Fibroblast of the aortic adventitia (primary cell): ENCODE measurements around the gene SLC27A1. TPM values are rescaled to one million over a fixed set of nuclear protein-coding genes. Genes with fewer than 3 reads are reported as not detected.

Experiments
- DNase-seq: peaks from one replicate; pipeline ENCODE4 v3.0.0-alpha.2; 2010; ENCODE audit warnings: low read depth
- H3K4me3 ChIP-seq: 2 replicates; pipeline ENCODE4 v1.5.1; 2011; ENCODE audit warnings: low read depth, mild to moderate bottlenecking, control low read depth, low read length, moderate library complexity
- total RNA-seq: library from RNA; depleted of rRNA; stranded (reverse); fragments of >200 nt; gene quantifications from 2 replicates; pipeline ENCODE4 v1.2.3, GENCODE V29; 2012; ENCODE audit warnings: low replicate concordance
- TF ChIP-seq, protein P1 (sequence below): IDR thresholded peaks from 2 replicates; pipeline ENCODE4 v1.5.1; 2011; ENCODE audit warnings: mild to moderate bottlenecking, low read length, control low read depth, inconsistent platforms; ENCODE audit not compliant: insufficient read depth

The SLC27A1 gene
- total RNA-seq, 1 donor, result 11.4 TPM

DNA sequence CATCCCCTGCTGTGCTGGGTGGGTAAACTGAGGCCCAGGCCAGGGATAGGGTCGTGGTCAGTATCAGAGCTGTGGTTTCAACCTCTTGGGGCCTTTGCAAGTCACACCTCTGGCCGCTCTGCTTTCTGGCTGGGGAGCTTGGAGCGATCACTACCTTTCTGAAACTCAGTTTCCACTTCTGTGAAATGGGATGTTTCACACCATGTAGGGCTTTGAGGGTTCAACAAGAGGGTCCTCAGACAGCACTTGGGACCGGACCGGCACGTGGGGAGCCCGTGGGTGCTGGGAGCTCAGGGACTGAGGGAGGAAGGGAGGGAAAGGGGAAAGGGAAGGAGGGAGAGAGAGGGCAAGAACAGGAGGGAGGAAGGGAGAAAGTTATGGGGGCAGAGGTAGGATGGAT lies 62.2 kb downstream of the SLC27A1 start:
- H3K4me3 ChIP-seq, result no peak overlapping the region
- TF ChIP-seq, protein P1, sequence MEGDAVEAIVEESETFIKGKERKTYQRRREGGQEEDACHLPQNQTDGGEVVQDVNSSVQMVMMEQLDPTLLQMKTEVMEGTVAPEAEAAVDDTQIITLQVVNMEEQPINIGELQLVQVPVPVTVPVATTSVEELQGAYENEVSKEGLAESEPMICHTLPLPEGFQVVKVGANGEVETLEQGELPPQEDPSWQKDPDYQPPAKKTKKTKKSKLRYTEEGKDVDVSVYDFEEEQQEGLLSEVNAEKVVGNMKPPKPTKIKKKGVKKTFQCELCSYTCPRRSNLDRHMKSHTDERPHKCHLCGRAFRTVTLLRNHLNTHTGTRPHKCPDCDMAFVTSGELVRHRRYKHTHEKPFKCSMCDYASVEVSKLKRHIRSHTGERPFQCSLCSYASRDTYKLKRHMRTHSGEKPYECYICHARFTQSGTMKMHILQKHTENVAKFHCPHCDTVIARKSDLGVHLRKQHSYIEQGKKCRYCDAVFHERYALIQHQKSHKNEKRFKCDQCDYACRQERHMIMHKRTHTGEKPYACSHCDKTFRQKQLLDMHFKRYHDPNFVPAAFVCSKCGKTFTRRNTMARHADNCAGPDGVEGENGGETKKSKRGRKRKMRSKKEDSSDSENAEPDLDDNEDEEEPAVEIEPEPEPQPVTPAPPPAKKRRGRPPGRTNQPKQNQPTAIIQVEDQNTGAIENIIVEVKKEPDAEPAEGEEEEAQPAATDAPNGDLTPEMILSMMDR, result no peak
- DNase-seq, result no peak

DNA sequence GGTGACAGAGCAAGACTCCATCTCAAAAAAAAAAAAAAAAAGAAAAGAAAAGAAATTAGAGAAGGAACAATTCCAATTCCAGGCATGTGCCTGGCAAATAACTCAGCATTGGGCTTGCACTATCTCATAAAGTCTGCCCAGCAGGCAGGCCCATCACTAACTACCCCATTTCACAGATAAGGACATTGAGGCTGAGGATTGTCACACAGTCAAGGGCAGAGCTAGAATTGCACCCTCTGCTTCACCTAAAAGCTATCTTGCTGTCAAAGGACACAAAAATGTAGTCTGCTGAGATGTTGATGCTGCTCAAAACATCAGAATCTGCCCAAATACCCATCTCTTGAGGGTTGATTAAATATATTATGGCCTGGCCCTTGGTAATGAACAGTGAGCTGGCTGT lies 64.4 kb downstream of the SLC27A1 start:
- TF ChIP-seq, protein P1, result no peak
- no peak overlapping the region for H3K4me3 ChIP-seq
- no peak for DNase-seq

DNA sequence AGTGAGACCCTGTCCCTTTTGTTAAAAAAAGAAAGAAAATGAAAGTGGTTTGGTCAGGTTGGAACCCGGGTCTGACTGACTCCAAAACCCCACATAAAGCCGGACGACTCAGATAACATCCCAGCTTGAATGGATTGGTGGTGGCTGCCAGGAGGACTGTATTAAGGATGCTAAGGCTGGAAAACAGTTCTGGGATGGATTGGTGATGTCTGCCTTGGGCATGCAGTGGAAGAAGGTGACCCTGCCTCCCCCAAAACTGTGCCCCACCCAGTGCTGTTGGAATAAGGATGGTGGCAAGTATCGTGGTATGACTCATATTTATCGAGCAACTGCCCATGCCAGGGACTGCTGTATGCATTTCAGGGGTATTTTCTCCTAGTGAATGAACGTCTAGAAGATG lies 66.6 kb downstream of the SLC27A1 start:
- DNase-seq, result no peak
- H3K4me3 ChIP-seq, result no peak overlapping the region
- TF ChIP-seq, protein P1, result no peak

DNA sequence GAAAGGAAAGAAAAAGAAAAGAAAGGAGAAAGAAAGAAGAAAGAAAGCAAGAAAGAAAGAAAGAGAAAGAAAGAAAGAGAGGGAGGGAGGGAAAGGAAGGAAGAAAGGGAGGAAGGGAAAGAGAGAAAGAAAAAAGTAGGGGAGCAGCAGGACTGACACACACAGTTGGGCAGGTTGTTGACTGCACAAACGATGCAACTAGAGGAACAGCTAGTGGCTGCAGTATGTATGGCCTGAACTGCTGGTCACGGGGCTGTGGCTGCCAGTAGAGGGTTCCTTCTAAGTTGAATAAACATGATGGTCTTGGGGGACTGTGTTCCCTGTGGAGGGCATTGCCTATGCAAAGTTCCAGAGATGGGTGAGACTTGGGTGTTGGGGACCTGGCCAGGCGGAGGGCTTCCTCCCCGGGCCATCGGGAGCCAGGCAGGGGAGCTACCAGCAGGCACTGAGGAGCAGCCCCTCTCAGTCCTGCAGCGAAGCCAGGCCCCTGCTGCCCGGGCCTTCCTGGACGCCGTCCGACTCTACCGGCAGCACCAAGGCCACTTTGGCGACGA lies 68.4 kb downstream of the SLC27A1 start:
- TF ChIP-seq, protein P1, result no peak
- peak overlapping the region; percentile 61 for H3K4me3 ChIP-seq
- DNase-seq, result no peak

DNA sequence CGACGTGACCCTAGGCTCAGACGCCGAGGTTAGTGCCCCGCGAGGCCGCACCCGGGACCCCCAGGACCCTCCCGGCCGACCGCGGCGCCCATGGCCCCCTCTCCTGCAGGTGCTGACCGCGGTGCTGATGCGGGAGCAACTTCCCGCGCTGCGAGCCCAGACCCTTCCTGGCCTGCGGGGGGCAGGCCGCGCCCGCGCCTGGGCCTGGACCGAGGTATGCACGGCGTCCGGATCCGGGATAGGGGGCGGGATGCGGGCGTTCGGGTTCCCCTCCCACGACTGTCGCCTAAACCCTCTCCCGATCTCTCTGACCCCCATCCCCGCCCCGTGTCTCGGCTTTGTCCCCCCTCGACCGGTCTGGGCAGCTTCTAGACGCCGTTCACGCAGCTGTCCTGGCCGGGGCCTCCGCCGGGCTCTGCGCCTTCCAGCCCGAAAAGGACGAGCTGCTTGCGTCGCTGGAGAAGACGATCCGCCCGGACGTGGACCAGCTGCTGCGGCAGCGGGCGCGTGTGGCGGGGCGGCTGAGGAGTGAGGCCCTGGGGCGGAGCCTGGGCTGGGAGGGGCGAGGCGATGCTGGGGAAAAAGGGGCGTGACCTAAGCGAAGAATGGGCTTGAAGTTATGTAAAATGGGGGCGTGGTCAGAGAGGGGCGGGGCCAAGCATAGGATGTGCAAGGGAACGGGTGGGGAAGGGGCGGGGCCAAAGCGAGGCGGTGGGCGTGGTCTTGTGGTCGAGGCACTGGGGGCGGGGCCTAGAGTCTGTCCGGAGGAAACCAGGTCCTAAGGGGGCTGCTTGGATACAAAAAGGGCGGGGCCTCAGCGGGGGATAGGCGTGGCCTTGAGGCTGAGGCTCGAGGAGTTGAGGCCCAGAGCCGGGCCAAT lies 69.2 kb downstream of the SLC27A1 start:
- peak overlapping the region; percentile 61 for H3K4me3 ChIP-seq
- DNase-seq, result peak; percentile 93
- TF ChIP-seq, protein P1, result peak; percentile 40

DNA sequence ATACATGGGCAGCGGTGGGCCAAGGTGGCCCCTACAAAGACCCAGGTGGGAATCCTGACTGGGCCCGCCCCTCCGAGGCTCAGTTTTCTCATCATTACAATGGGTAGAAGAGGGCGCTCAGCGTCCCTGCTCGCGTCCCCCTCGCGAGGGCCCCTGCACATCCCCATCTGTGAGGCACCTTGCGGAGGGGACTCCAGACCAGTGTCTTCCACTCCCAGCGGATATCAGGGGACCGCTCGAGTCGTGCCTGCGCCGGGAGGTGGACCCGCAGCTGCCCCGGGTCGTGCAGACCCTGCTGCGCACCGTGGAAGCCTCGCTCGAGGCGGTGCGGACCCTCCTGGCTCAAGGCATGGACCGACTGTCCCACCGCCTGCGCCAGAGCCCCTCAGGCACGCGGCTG lies 69.8 kb downstream of the SLC27A1 start:
- TF ChIP-seq, protein P1, result no peak
- no peak for DNase-seq
- no peak overlapping the region for H3K4me3 ChIP-seq
